K562 (cell line): ENCODE data around the gene SMIM29. TPM values are rescaled to one million over a fixed set of nuclear protein-coding genes. Genes with fewer than 3 reads are reported as not detected.

Source experiments
- ARHGAP35 ChIP-seq: fragments of 450-650 bp; IDR thresholded peaks from 2 replicates; pipeline ENCODE4 v1.6.1; 2018; ENCODE audit not compliant: partially characterized antibody
- ARID1B ChIP-seq: fragments of 450-650 bp; IDR thresholded peaks from 2 replicates; pipeline ENCODE4 v1.6.1; 2016; ENCODE audit warnings: antibody characterized with exemption, mild to moderate bottlenecking, inconsistent platforms
- CBX5 ChIP-seq: IDR thresholded peaks from 2 replicates; pipeline ENCODE4 v1.6.1; 2014; ENCODE audit warnings: low read depth, borderline replicate concordance
- CLOCK ChIP-seq: fragments of 250-450 bp; sonication (Bioruptor Pico); IDR thresholded peaks from 2 replicates; pipeline ENCODE4 v1.4.0; 2020; ENCODE audit warnings: mild to moderate bottlenecking, moderate library complexity, borderline replicate concordance
- ETS1 ChIP-seq: conservative IDR thresholded peaks from 2 replicates; pipeline ENCODE4 v1.6.1; 2011; ENCODE audit warnings: low read depth, mild to moderate bottlenecking, low read length; ENCODE audit not compliant: control insufficient read depth
- HDAC1 ChIP-seq, 2 experiments: fragments of 450-650 bp; IDR thresholded peaks; 2 replicates each; pipeline ENCODE4 v1.6.1; 2016 to 2017; ENCODE audit warnings: inconsistent platforms in 1 of 2, mild to moderate bottlenecking in 1 of 2, moderate library complexity in 1 of 2
- JUNB ChIP-seq: fragments of 450-650 bp; formaldehyde crosslinking; conservative IDR thresholded peaks from 2 replicates; pipeline ENCODE4 v1.4.0; 2020; ENCODE audit warnings: mild to moderate bottlenecking
- JUND ChIP-seq, 2 experiments: IDR thresholded peaks; 2 replicates in 1 of 2; 3 replicates in 1 of 2; pipeline ENCODE4 v1.6.1; 2011; ENCODE audit warnings: borderline replicate concordance in 2 of 2, low read depth in 2 of 2, low read length in 2 of 2, improper control_type of control experiment in 1 of 2, missing biosample characterization in 1 of 2, missing genetic modification characterization in 1 of 2, missing genetic modification reagents in 1 of 2
- LCOR ChIP-seq: sonication (generic); formaldehyde crosslinking; IDR thresholded peaks from 2 replicates; pipeline ENCODE4 v1.8.0; 2022; ENCODE audit warnings: mild to moderate bottlenecking, missing genetic modification reagents
- NFE2 ChIP-seq: IDR thresholded peaks from 2 replicates; pipeline ENCODE4 v1.6.1; 2014; ENCODE audit warnings: antibody characterized with exemption, low read depth
- NFE2L1 ChIP-seq: fragments of 450-650 bp; IDR thresholded peaks from 2 replicates; pipeline ENCODE4 v1.6.1; 2016; ENCODE audit warnings: missing genetic modification characterization, low read depth, mild to moderate bottlenecking, missing compliant biosample characterization, moderate library complexity, borderline replicate concordance
- NFIC ChIP-seq: fragments of 450-650 bp; IDR thresholded peaks from 2 replicates; pipeline ENCODE4 v1.6.1; 2017; ENCODE audit warnings: mild to moderate bottlenecking, inconsistent platforms
- PHB ChIP-seq: fragments of 250-450 bp; sonication (Bioruptor Pico); IDR thresholded peaks from 2 replicates; pipeline ENCODE4 v1.5.0; 2021
- RB1 ChIP-seq: fragments of 450-650 bp; IDR thresholded peaks from 2 replicates; pipeline ENCODE4 v1.6.1; 2017; ENCODE audit warnings: low read depth, mild to moderate bottlenecking
- SIN3B ChIP-seq: fragments of 450-650 bp; IDR thresholded peaks from 2 replicates; pipeline ENCODE4 v1.6.1; 2017; ENCODE audit warnings: low read depth, mild to moderate bottlenecking, moderate library complexity
- SMAD2 ChIP-seq: fragments of 150-350 bp; IDR thresholded peaks from 2 replicates; pipeline ENCODE4 v1.6.1; 2014; ENCODE audit warnings: low read depth, mild to moderate bottlenecking, low read length
- SMARCE1 ChIP-seq: fragments of 450-650 bp; IDR thresholded peaks from 2 replicates; pipeline ENCODE4 v1.7.1; 2016; ENCODE audit warnings: mild to moderate bottlenecking
- SMC3 ChIP-seq: conservative IDR thresholded peaks from 2 replicates; pipeline ENCODE4 v1.6.1; 2011; ENCODE audit warnings: low read depth, low read length, improper control_type of control experiment; ENCODE audit not compliant: insufficient read depth
- TRIM24 ChIP-seq, 2 experiments: fragments of 450-650 bp; IDR thresholded peaks; 2 replicates each; pipeline ENCODE4 v1.6.1; 2016
- ZBTB11 ChIP-seq, 3 experiments: fragments of 200-800 bp in 1 of 3; fragments of 250-450 bp in 1 of 3; fragments of 450-650 bp in 1 of 3; sonication (Bioruptor Pico) in 1 of 3; sonication (Bioruptor generic) in 1 of 3; formaldehyde crosslinking in 1 of 3; IDR thresholded peaks; 2 replicates each; pipeline versions ENCODE4 v1.6.1 to v1.8.0; 2016 to 2022; ENCODE audit warnings: mild to moderate bottlenecking in 2 of 3, missing genetic modification characterization in 2 of 3, missing compliant biosample characterization in 1 of 3, moderate library complexity in 1 of 3
- ZNF133 ChIP-seq: fragments of 250-450 bp; sonication (Bioruptor Pico); IDR thresholded peaks from 2 replicates; pipeline ENCODE4 v1.4.0; 2020; ENCODE audit warnings: mild to moderate bottlenecking
- ZNF174 ChIP-seq: fragments of 250-450 bp; sonication (Bioruptor Pico); IDR thresholded peaks from 2 replicates; pipeline ENCODE4 v1.4.0; 2020; ENCODE audit warnings: mild to moderate bottlenecking
- polyA plus RNA-seq, 8 experiments: library from polyadenylated mRNA; depleted of rRNA in 4 of 8; stranded (reverse) in 5 of 8; unstranded in 3 of 8; fragments of >200 nt; fragmentation: Nextera tagmentation in 2 of 8; fragmentation: Illumina TruSeq in 1 of 8; extraction: Ambion mirVana in 2 of 8; extraction: Trizol in 1 of 8; gene quantifications; 2 replicates each; pipeline versions ENCODE4 v1.2.1 to v1.2.3, GENCODE V29; 2011 to 2014; ENCODE audit warnings: inconsistent platforms in 1 of 8, missing spikeins in 1 of 8
- total RNA-seq, 7 experiments: library from RNA; depleted of rRNA in 6 of 7; stranded (reverse); fragments of >200 nt in 6 of 7; fragmentation: Illumina TruSeq in 2 of 7; extraction: Trizol in 2 of 7; gene quantifications; 2 replicates each; pipeline versions ENCODE4 v1.2.1 to v1.2.3, GENCODE V29; 2011 to 2021; ENCODE audit warnings: low replicate concordance in 1 of 7

The SMIM29 gene
- total and polyA plus RNA-seq, 9 of the 15 experiments (the other 6 are each of a cell fraction or from before 2014, with no cell fraction given): 6.5 to 36.7 (median 20.9) TPM

- no peak for TF ChIP-seq ZNF174 (CRISPR knock-in tag)
- TF ChIP-seq ZBTB11 (CRISPR knock-in tag; IDR thresholded peaks at IDR 0.05): no peak
- no peak for TF ChIP-seq JUNB (CRISPR knock-in tag)
- no peak for TF ChIP-seq CLOCK
- TF ChIP-seq SIN3B: no peak
- TF ChIP-seq SMAD2: no peak
- TF ChIP-seq NFE2L1 (tag): no peak
- 0 out of 4 replicates have a peak, but pooled peaks of 1 of the 2 experiments have one; percentile 36 for TF ChIP-seq HDAC1 (IDR thresholded peaks at IDR 0.05)
- TF ChIP-seq ZNF133 (CRISPR knock-in tag): no peak
- TF ChIP-seq ARHGAP35: no peak
- no peak for TF ChIP-seq PHB (CRISPR knock-in tag)
- no peak for TF ChIP-seq TRIM24 (IDR thresholded peaks at IDR 0.05)
- TF ChIP-seq SMC3: no peak
- no peak for TF ChIP-seq CBX5
- no peak for TF ChIP-seq RB1
- TF ChIP-seq NFE2: no peak; the same call in 1 of the 2 replicates
- TF ChIP-seq JUND (IDR thresholded peaks at IDR 0.05; ENCODE audit: borderline replicate concordance, low read depth, low read length): peak; percentile 53
- TF ChIP-seq JUND (tag; IDR thresholded peaks at IDR 0.05; ENCODE audit: borderline replicate concordance, low read depth, low read length): 0 out of 3 replicates have a peak, but pooled peaks have one; percentile 27
- TF ChIP-seq SMARCE1: peak; percentile 77; the same call in 1 of the 2 replicates
- TF ChIP-seq NFIC: peak; percentile 14; the same call in 1 of the 2 replicates
- peak; percentile 52; the same call in 1 of the 2 replicates for TF ChIP-seq ARID1B
- no peak for TF ChIP-seq ETS1
- no peak for TF ChIP-seq LCOR (CRISPR knock-in tag)
These were observed 5.6 kb downstream of the SMIM29 start (continued) for GRCh38 chr6:34243131-34243771.
